ENCODE results near the gene NAP1L4. TPM values are rescaled to one million over a fixed set of nuclear protein-coding genes. Genes with fewer than 3 reads are reported as not detected.

Gene NAP1L4
- total RNA-seq, 1 donor from 2014 or later, result 83.5 TPM

DNA sequence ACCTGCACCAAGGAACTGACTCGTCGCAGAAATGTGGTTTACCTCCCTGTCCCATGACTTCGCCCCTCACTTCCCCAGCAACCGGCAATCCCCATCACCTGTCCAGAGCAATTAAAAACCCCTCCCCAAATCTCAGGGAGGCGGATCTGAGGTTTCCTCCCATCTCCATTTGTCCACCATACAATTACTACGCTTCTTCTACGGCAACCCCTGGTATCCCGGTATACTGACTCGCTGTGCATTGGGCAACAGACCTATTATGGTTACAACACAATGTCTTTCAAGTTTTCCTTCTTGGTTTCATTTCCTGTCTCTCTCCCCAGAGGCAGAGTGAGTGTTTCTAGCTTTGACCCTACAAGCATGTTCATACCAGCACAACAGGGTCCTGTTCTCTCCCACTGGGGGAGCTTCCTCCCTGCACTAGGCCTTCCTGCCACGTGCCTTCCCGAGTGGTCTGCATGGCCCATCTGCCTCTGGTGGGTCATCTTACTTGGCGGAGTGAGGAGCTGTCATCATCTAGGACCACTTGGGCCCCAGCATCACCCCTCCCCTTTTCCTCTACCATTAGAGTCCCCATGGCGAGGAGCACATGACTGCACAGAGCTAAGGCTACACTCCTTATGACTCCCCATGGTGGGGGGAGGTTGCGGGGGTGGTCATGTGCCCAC is 30.3 kb upstream of the NAP1L4 start:
- TF ChIP-seq CTCF (IDR thresholded peaks at IDR 0.05), result no peak
- H3K27ac Mint-ChIP-seq (ENCODE audit: unreplicated experiment), result peak overlapping the region; percentile 90
- H3K9me3 Mint-ChIP-seq (ENCODE audit: low read depth), result no peaks in the 10 kb centered on the region
- peaks cover 41% of the 10 kb centered on the region for H3K36me3 Mint-ChIP-seq (ENCODE audit: low read depth)
- H3K27me3 Mint-ChIP-seq (ENCODE audit: low read depth), result no peaks in the 10 kb centered on the region
- no peak overlapping the region for H3K4me3 Mint-ChIP-seq (ENCODE audit: unreplicated experiment)
- no peak for DNase-seq (ENCODE audit: low spot score)
- peaks cover 32% of the 10 kb centered on the region for H3K4me1 Mint-ChIP-seq (ENCODE audit: low read depth)

- DNase-seq (ENCODE audit: low spot score), result no peak
- peak; percentile 74 for TF ChIP-seq CTCF (IDR thresholded peaks at IDR 0.05)
- no peak overlapping the region for H3K27ac Mint-ChIP-seq (ENCODE audit: unreplicated experiment)
- no peaks in the 10 kb centered on the region for H3K9me3 Mint-ChIP-seq (ENCODE audit: low read depth)
- H3K4me1 Mint-ChIP-seq (ENCODE audit: low read depth), result peaks cover 32% of the 10 kb centered on the region
- no peak overlapping the region for H3K4me3 Mint-ChIP-seq (ENCODE audit: unreplicated experiment)
- H3K36me3 Mint-ChIP-seq (ENCODE audit: low read depth), result peaks cover 43% of the 10 kb centered on the region
- H3K27me3 Mint-ChIP-seq (ENCODE audit: low read depth), result no peaks in the 10 kb centered on the region
Observed at GRCh38 chr11:3021125-3021524, 29.0 kb upstream of the NAP1L4 start.

GRCh38 chr11:3020011-3020410 is 27.9 kb upstream of the NAP1L4 start:
- Mint-ChIP-seq H3K9me3 (ENCODE audit: low read depth) (no peaks in the 10 kb centered on the region), H3K4me1 (ENCODE audit: low read depth) (peaks cover 32% of the 10 kb centered on the region), H3K4me3 (ENCODE audit: unreplicated experiment) (no peak overlapping the region), H3K36me3 (ENCODE audit: low read depth) (peaks cover 45% of the 10 kb centered on the region), H3K27me3 (ENCODE audit: low read depth) (no peaks in the 10 kb centered on the region), H3K27ac (ENCODE audit: unreplicated experiment) (no peak overlapping the region)
- TF ChIP-seq CTCF (IDR thresholded peaks at IDR 0.05), result no peak
- DNase-seq (ENCODE audit: low spot score), result no peak

- Mint-ChIP-seq H3K4me3 (ENCODE audit: unreplicated experiment) (no peak overlapping the region), H3K27me3 (ENCODE audit: low read depth) (no peaks in the 10 kb centered on the region)
Observed at GRCh38 chr11:3018596-3018995, 26.5 kb upstream of the NAP1L4 start.

GRCh38 chr11:3016861-3017260 is 24.7 kb upstream of the NAP1L4 start:
- TF ChIP-seq CTCF (IDR thresholded peaks at IDR 0.05), result peak; percentile 22
- no peak for DNase-seq (ENCODE audit: low spot score)
- Mint-ChIP-seq H3K27ac (ENCODE audit: unreplicated experiment) (no peak overlapping the region), H3K4me1 (ENCODE audit: low read depth) (peaks cover 20% of the 10 kb centered on the region), H3K4me3 (ENCODE audit: unreplicated experiment) (no peak overlapping the region), H3K36me3 (ENCODE audit: low read depth) (peaks cover 40% of the 10 kb centered on the region), H3K9me3 (ENCODE audit: low read depth) (no peaks in the 10 kb centered on the region), H3K27me3 (ENCODE audit: low read depth) (no peaks in the 10 kb centered on the region)

More at GRCh38 chr11:3018596-3018995, 26.5 kb upstream of the NAP1L4 start:
- Mint-ChIP-seq H3K9me3 (ENCODE audit: low read depth) (no peaks in the 10 kb centered on the region), H3K27ac (ENCODE audit: unreplicated experiment) (no peak overlapping the region), H3K36me3 (ENCODE audit: low read depth) (peaks cover 45% of the 10 kb centered on the region), H3K4me1 (ENCODE audit: low read depth) (peaks cover 34% of the 10 kb centered on the region)
- no peak for DNase-seq (ENCODE audit: low spot score)
- no peak for TF ChIP-seq CTCF (IDR thresholded peaks at IDR 0.05)

All from chondrocyte (in vitro differentiated cells).